GM12878 (cell line): ENCODE data around the gene TOMM22. TPM values are rescaled to one million over a fixed set of nuclear protein-coding genes. Genes with fewer than 3 reads are reported as not detected.

Source experiments
- ATAC-seq: fragments of 200-7000 bp; cut with Tn5 transposase; 3 replicates; pipeline ENCODE4 v1.9.1; 2020; ENCODE audit warnings: mild to moderate bottlenecking, moderate library complexity
- BruUV-seq: library from RNA; stranded (reverse); fragments of 400-500 nt; replicated peaks from 2 replicates; lab custom pipeline; 2021; lab: Mats Ljungman, UMichigan
- CTCF ChIA-PET: fragments of 300-600 bp; sonication (Branson Sonifier 250); formaldehyde crosslinking; extraction: SDS; loops from one replicate; lab custom pipeline; 2021; ENCODE audit warnings: inconsistent platforms; lab: Yijun Ruan, JAX
- POLR2A ChIA-PET: fragments of 350-600 bp; formaldehyde crosslinking; extraction: SDS; loops from one replicate; lab custom pipeline; 2021; ENCODE audit warnings: inconsistent platforms; lab: Charles Lee
- RAD21 ChIA-PET: fragments of 300-600 bp; sonication (Branson Sonifier 250); formaldehyde crosslinking; loops from one replicate; lab custom pipeline; 2023; ENCODE audit warnings: antibody characterized with exemption; ENCODE audit not compliant: unreplicated experiment; lab: Charles Lee
- SMC1A ChIA-PET: fragments of 300-600 bp; sonication (Branson Sonifier 250); formaldehyde crosslinking; loops from one replicate; lab custom pipeline; 2023; ENCODE audit not compliant: unreplicated experiment, uncharacterized antibody; lab: Charles Lee
- DNase-seq: peaks from one replicate; pipeline ENCODE4 v3.0.0-alpha.2; 2011; ENCODE audit warnings: low read depth, low spot score
- FAIRE-seq: peaks from 3 replicates; lab custom pipeline; 2011; peaks lifted over from hg19 to GRCh38; lab: Jason Lieb, UNC
- H2AFZ ChIP-seq: 2 replicates; pipeline ENCODE4 v1.6.0; 2011; ENCODE audit warnings: low read depth, low read length, control low read depth; ENCODE audit not compliant: control insufficient read depth
- H3K27ac ChIP-seq: 2 replicates; pipeline ENCODE4 v1.5.1; 2011; ENCODE audit warnings: control low read depth; ENCODE audit not compliant: control insufficient read depth, insufficient read depth
- H3K27me3 ChIP-seq, 2 experiments: replicated peaks in 1 of 2; 2 replicates each; pipeline versions ENCODE4 v1.6.0 to v1.6.1; 2011; ENCODE audit warnings: low read length in 1 of 2; ENCODE audit not compliant: control insufficient read depth in 2 of 2, insufficient read depth in 2 of 2
- H3K36me3 ChIP-seq, 2 experiments: 2 replicates each; pipeline ENCODE4 v1.5.1; 2011; ENCODE audit warnings: low read length in 1 of 2; ENCODE audit not compliant: control insufficient read depth in 2 of 2, insufficient read depth in 2 of 2
- H3K4me1 ChIP-seq: 2 replicates; pipeline ENCODE4 v1.6.1; 2011; ENCODE audit warnings: mild to moderate bottlenecking, low read length, moderate library complexity, mixed read lengths; ENCODE audit not compliant: control insufficient read depth, insufficient read depth
- H3K4me2 ChIP-seq: 2 replicates; pipeline ENCODE4 v1.6.0; 2011; ENCODE audit warnings: control low read depth; ENCODE audit not compliant: control insufficient read depth, insufficient read depth
- H3K4me3 ChIP-seq: fragments of 200-600 bp; sonication (generic); 2 replicates; pipeline ENCODE4 v1.5.1; 2016
- H3K79me2 ChIP-seq: 2 replicates; pipeline ENCODE4 v1.6.0; 2011; ENCODE audit warnings: low read length; ENCODE audit not compliant: control insufficient read depth, insufficient read depth
- H3K9ac ChIP-seq: 2 replicates; pipeline ENCODE4 v1.8.0; 2011; ENCODE audit warnings: low read length, control low read depth, mixed read lengths; ENCODE audit not compliant: control insufficient read depth, insufficient read depth
- H3K9me3 ChIP-seq: replicated peaks from 3 replicates; pipeline ENCODE4 v1.5.1; 2011; ENCODE audit warnings: mild to moderate bottlenecking, low read length; ENCODE audit not compliant: control insufficient read depth, insufficient read depth
- H4K20me1 ChIP-seq: 2 replicates; pipeline ENCODE4 v1.6.0; 2011; ENCODE audit not compliant: control insufficient read depth, insufficient read depth
- BACH1 ChIP-seq: fragments of 450-650 bp; IDR thresholded peaks from 2 replicates; pipeline ENCODE4 v1.6.1; 2017; ENCODE audit warnings: mild to moderate bottlenecking, borderline replicate concordance
- BMI1 ChIP-seq: fragments of 450-650 bp; IDR thresholded peaks from 2 replicates; pipeline ENCODE4 v1.6.1; 2016; ENCODE audit warnings: mild to moderate bottlenecking, moderate library complexity, borderline replicate concordance
- CBFB ChIP-seq: IDR thresholded peaks from 2 replicates; pipeline ENCODE4 v1.6.1; 2016; ENCODE audit warnings: antibody characterized with exemption, low read depth
- CTCF ChIP-seq, 3 experiments: IDR thresholded peaks in 2 of 3; conservative IDR thresholded peaks in 1 of 3; 2 replicates each; pipeline ENCODE4 v1.5.1; 2011; ENCODE audit warnings: low read depth in 3 of 3, low read length in 3 of 3, mild to moderate bottlenecking in 3 of 3, control low read depth in 2 of 3, moderate library complexity in 2 of 3, inconsistent platforms in 1 of 3, mixed read lengths in 1 of 3; ENCODE audit not compliant: control insufficient read depth in 2 of 3, insufficient read depth in 1 of 3; ENCODE audit errors: extremely low read depth in 1 of 3
- PAX8 ChIP-seq: fragments of 450-650 bp; IDR thresholded peaks from 2 replicates; pipeline ENCODE4 v1.6.1; 2017; ENCODE audit warnings: mild to moderate bottlenecking, moderate library complexity
- POLR2A ChIP-seq: IDR thresholded peaks from 2 replicates; pipeline ENCODE4 v1.6.1; 2011; ENCODE audit warnings: low read depth, mild to moderate bottlenecking, low read length
- POU2F2 ChIP-seq: IDR thresholded peaks from 3 replicates; pipeline ENCODE4 v1.6.1; 2011; ENCODE audit warnings: low read depth, mild to moderate bottlenecking, low read length, borderline replicate concordance
- RAD21 ChIP-seq: IDR thresholded peaks from 2 replicates; pipeline ENCODE4 v1.6.1; 2011; ENCODE audit warnings: mild to moderate bottlenecking, low read depth, low read length, moderate library complexity; ENCODE audit not compliant: insufficient read depth
- RB1 ChIP-seq: fragments of 450-650 bp; formaldehyde crosslinking; IDR thresholded peaks from 2 replicates; pipeline ENCODE4 v1.6.1; 2017; ENCODE audit warnings: mild to moderate bottlenecking, borderline replicate concordance
- RBBP5 ChIP-seq: fragments of 200-600 bp; sonication (generic); conservative IDR thresholded peaks from 2 replicates; pipeline ENCODE4 v1.6.1; 2016
- ZSCAN29 ChIP-seq: fragments of 450-650 bp; IDR thresholded peaks from 2 replicates; pipeline ENCODE4 v1.6.1; 2017; ENCODE audit warnings: mild to moderate bottlenecking, moderate library complexity
- WGBS: methylation state at CpG from one replicate; pipeline ENCODE4 v1.1.6; 2016; ENCODE audit warnings: low lambda C conversion rate; ENCODE audit not compliant: insufficient replicate concordance, insufficient coverage; ENCODE audit errors: missing lambda C conversion rate; 5-methylcytosine and 5-hydroxymethylcytosine counted together
- in situ Hi-C: fragments of 300-500 bp; cut with MboI; formaldehyde crosslinking; loops from 9 replicates; pipeline ENCODE4 v1.14.3; 2018; ENCODE audit warnings: mixed read lengths
- intact Hi-C: fragments of 100-400 bp; cut with micrococcal nuclease; formaldehyde crosslinking; loops from one replicate; pipeline ENCODE4 v1.14.2; 2022; ENCODE audit not compliant: unreplicated experiment
- polyA plus RNA-seq, 11 experiments: library from polyadenylated mRNA; depleted of rRNA in 4 of 11; unstranded in 6 of 11; stranded (reverse) in 5 of 11; fragments of >200 nt; fragmentation: Nextera tagmentation in 4 of 11; fragmentation: Illumina TruSeq in 1 of 11; extraction: Ambion mirVana in 4 of 11; extraction: Trizol in 1 of 11; gene quantifications; 1 replicate in 1 of 11; 2 replicates in 10 of 11; pipeline versions ENCODE4 v1.2.1 to v1.2.3, GENCODE V29; 2011 to 2016; ENCODE audit warnings: inconsistent platforms in 2 of 11, missing spikeins in 2 of 11, low read depth in 1 of 11
- total RNA-seq, 4 experiments: library from RNA; depleted of rRNA in 3 of 4; stranded (reverse); fragments of >200 nt in 3 of 4; fragmentation: Illumina TruSeq in 1 of 4; extraction: Trizol in 1 of 4; gene quantifications; 2 replicates each; pipeline versions ENCODE4 v1.2.1 to v1.2.3, GENCODE V29; 2013 to 2021
- TF ChIP-seq, protein P1 (sequence below): fragments of 450-650 bp; IDR thresholded peaks from 2 replicates; pipeline ENCODE4 v1.6.1; 2017; ENCODE audit warnings: low read depth, mild to moderate bottlenecking, moderate library complexity
- TF ChIP-seq, protein P2 (sequence below): IDR thresholded peaks from 2 replicates; pipeline ENCODE4 v1.6.1; 2012; ENCODE audit warnings: low read depth, low read length, improper control_type of control experiment

TOMM22 gene
- total and polyA plus RNA-seq, 10 of the 15 experiments (the other 5 are each of a cell fraction or from before 2014, with no cell fraction given): 37.6 to 197 (median 94.9) TPM

- H4K20me1 ChIP-seq: peaks cover 2% of the 10 kb centered on the region; the same call in 1 of the 2 replicates
- SMC1A ChIA-PET: interaction anchor here (0.8 kb wide), 1 partner anchor 51 kb away, joined by 3 read pairs; the partner anchor contains the start of gene TOMM22
Measured at GRCh38 chr22:38732251-38732815, 50.6 kb downstream of the TOMM22 start.

GRCh38 chr22:38733329-38733723 lies 51.6 kb downstream of the TOMM22 start:
- Histone ChIP-seq H4K20me1 (peaks cover 2% of the 10 kb centered on the region; the same call in 1 of the 2 replicates), H3K4me2 (no peak overlapping the region), H3K4me1 (no peaks in the 10 kb centered on the region), H3K9ac (no peak overlapping the region), H3K27me3 (no peaks in the 10 kb centered on the region), H3K79me2 (no peaks in the 10 kb centered on the region), H2AFZ (no peak overlapping the region), H3K4me3 (no peak overlapping the region), H3K9me3 (no peaks in the 10 kb centered on the region), H3K27ac (no peak overlapping the region), H3K36me3 (peaks cover 31 to 64% of the 10 kb centered on the region in 2 experiments)
- intact Hi-C loops (no loop called here), in situ Hi-C loops (no loop called here)
- 38% methylated on average over 4 of the region's 4 CpGs for WGBS
- ChIA-PET SMC1A (interaction anchor here (0.8 to 1.3 kb wide), 2 partner anchors 18 to 52 kb away, joined by 3 to 5 read pairs; partner anchors contain the start of gene TOMM22), RAD21 (interaction anchor here (1.8 kb wide), 1 partner anchor 32 kb away, joined by 4 read pairs; no protein-coding TSS in a partner anchor), CTCF (interaction anchor here (0.9 to 3.7 kb wide), 12 partner anchors 8 to 681 kb away, joined by 3 to 26 read pairs (median 5); no protein-coding TSS in a partner anchor), POLR2A (interaction anchor here (1.3 kb wide), 1 partner anchor 18 kb away, joined by 3 read pairs; no protein-coding TSS in a partner anchor)
- FAIRE-seq (no peak), DNase-seq (no peak), ATAC-seq (peak; percentile 78)
- no TSS peak for BruUV-seq
- TF ChIP-seq POU2F2: peak; percentile 50; the same call in 2 of the 3 replicates
- TF ChIP-seq CBFB: 0 out of 2 replicates have a peak, but pooled peaks have one; percentile 41
- no peak for TF ChIP-seq BMI1
- 0 out of 2 replicates have a peak, but pooled peaks have one; percentile 19 for TF ChIP-seq RB1
- TF ChIP-seq, protein P1, sequence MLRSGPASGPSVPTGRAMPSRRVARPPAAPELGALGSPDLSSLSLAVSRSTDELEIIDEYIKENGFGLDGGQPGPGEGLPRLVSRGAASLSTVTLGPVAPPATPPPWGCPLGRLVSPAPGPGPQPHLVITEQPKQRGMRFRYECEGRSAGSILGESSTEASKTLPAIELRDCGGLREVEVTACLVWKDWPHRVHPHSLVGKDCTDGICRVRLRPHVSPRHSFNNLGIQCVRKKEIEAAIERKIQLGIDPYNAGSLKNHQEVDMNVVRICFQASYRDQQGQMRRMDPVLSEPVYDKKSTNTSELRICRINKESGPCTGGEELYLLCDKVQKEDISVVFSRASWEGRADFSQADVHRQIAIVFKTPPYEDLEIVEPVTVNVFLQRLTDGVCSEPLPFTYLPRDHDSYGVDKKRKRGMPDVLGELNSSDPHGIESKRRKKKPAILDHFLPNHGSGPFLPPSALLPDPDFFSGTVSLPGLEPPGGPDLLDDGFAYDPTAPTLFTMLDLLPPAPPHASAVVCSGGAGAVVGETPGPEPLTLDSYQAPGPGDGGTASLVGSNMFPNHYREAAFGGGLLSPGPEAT: no peak
- TF ChIP-seq CTCF (IDR thresholded peaks at IDR 0.05 in 2 of 3, conservative IDR thresholded peaks at IDR 0.05 in 1 of 3; ENCODE audit: control insufficient read depth in 2 of 3, extremely low read depth in 1 of 3, insufficient read depth in 1 of 3, low read depth in 3 of 3, low read length in 3 of 3): peak; percentile 74 to 86 (median 77)
- no peak for TF ChIP-seq BACH1

More at GRCh38 chr22:38732251-38732815, 50.6 kb downstream of the TOMM22 start:
- Histone ChIP-seq H3K4me2 (no peak overlapping the region), H3K27me3 (no peaks in the 10 kb centered on the region), H3K79me2 (no peaks in the 10 kb centered on the region), H3K27ac (no peak overlapping the region), H3K9ac (no peak overlapping the region), H3K4me3 (no peak overlapping the region), H3K4me1 (no peaks in the 10 kb centered on the region), H3K9me3 (no peaks in the 10 kb centered on the region), H2AFZ (no peak overlapping the region), H3K36me3 (peaks cover 24 to 65% of the 10 kb centered on the region in 2 experiments)
- DNase-seq: no peak
- no peak for FAIRE-seq
- POLR2A ChIA-PET: interaction anchor here (0.5 to 1.3 kb wide), 2 partner anchors 17 to 284 kb away, joined by 3 to 6 read pairs; no protein-coding TSS in a partner anchor
- BruUV-seq: no TSS peak
- in situ Hi-C loops: no loop called here
- ATAC-seq: no peak
- RAD21 ChIA-PET: interaction anchor here (0.7 kb wide), 1 partner anchor 37 kb away, joined by 3 read pairs; no protein-coding TSS in a partner anchor
- TF ChIP-seq ZSCAN29: no peak
- no peak for TF ChIP-seq PAX8
- no peak for TF ChIP-seq RAD21
- TF ChIP-seq, protein P2, sequence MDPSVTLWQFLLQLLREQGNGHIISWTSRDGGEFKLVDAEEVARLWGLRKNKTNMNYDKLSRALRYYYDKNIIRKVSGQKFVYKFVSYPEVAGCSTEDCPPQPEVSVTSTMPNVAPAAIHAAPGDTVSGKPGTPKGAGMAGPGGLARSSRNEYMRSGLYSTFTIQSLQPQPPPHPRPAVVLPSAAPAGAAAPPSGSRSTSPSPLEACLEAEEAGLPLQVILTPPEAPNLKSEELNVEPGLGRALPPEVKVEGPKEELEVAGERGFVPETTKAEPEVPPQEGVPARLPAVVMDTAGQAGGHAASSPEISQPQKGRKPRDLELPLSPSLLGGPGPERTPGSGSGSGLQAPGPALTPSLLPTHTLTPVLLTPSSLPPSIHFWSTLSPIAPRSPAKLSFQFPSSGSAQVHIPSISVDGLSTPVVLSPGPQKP: no peak
- TF ChIP-seq POLR2A: peak; percentile 77
- no peak for TF ChIP-seq RBBP5
- 72% methylated on average over 13 of the region's 13 CpGs for WGBS
- CTCF ChIA-PET: interaction anchor here (0.9 to 3.7 kb wide), 7 partner anchors 7 to 37 kb away, joined by 3 to 26 read pairs (median 6); no protein-coding TSS in a partner anchor
- intact Hi-C loops: no loop called here
